Upper lobe of right lung (tissue), 1 donor: ENCODE data around the gene VCAN. TPM values are rescaled to one million over a fixed set of nuclear protein-coding genes. Genes with fewer than 3 reads are reported as not detected.

Experiments used
- ATAC-seq: fragments of 200-7000 bp; cut with Tn5 transposase; one replicate; pipeline ENCODE4 v1.9.1; 2020; ENCODE audit warnings: mild to moderate bottlenecking, moderate library complexity
- DNase-seq: peaks from one replicate; pipeline ENCODE4 v3.0.0-alpha.2; 2020
- H3K27ac ChIP-seq: fragments of 200-600 bp; one replicate; pipeline ENCODE4 v1.8.0; 2022
- H3K27me3 ChIP-seq: fragments of 200-600 bp; one replicate; pipeline ENCODE4 v1.8.0; 2022; ENCODE audit warnings: mild to moderate bottlenecking
- H3K36me3 ChIP-seq: fragments of 200-600 bp; one replicate; pipeline ENCODE4 v1.8.0; 2022
- H3K4me1 ChIP-seq: fragments of 200-600 bp; one replicate; pipeline ENCODE4 v1.8.0; 2022
- H3K4me3 ChIP-seq: fragments of 200-600 bp; one replicate; pipeline ENCODE4 v1.8.0; 2022; ENCODE audit warnings: mild to moderate bottlenecking
- H3K9me3 ChIP-seq: fragments of 200-600 bp; one replicate; pipeline ENCODE4 v1.8.0; 2022
- CTCF ChIP-seq: fragments of 200-600 bp; IDR thresholded peaks from one replicate; pipeline ENCODE4 v1.8.0; 2022; ENCODE audit warnings: antibody characterized with exemption
- intact Hi-C: fragments of 100-400 bp; cut with DNase I; formaldehyde crosslinking; loops from one replicate; pipeline ENCODE4 v1.11.0; 2022
- total RNA-seq: library from RNA; stranded (reverse); fragmentation: NEBNext Ultra II Directional; extraction: Animal tissue kit (Norgen Biotek cat#: 25700); gene quantifications from one replicate; pipeline ENCODE4 v1.2.1, GENCODE V29; 2021
- donor health status: DM: no; HTN: yes; CAD: no; lungs with severe emphysema.

Gene VCAN
- total RNA-seq, 1 donor from 2014 or later, result 90.0 TPM

- Histone ChIP-seq H3K27me3 (no peaks in the 10 kb centered on the region), H3K4me1 (no peaks in the 10 kb centered on the region), H3K27ac (no peak overlapping the region), H3K9me3 (no peaks in the 10 kb centered on the region), H3K4me3 (no peak overlapping the region), H3K36me3 (no peaks in the 10 kb centered on the region)
- no peak for TF ChIP-seq CTCF
- DNase-seq, result no peak
- intact Hi-C loops, result no loop called here
- no peak for ATAC-seq
These were observed 84.6 kb downstream of the VCAN start for GRCh38 chr5:83556190-83556589.

GRCh38 chr5:83559118-83559785 lies 87.7 kb downstream of the VCAN start:
- Histone ChIP-seq H3K4me3 (no peak overlapping the region), H3K27ac (no peak overlapping the region), H3K27me3 (no peaks in the 10 kb centered on the region), H3K4me1 (no peaks in the 10 kb centered on the region), H3K9me3 (no peaks in the 10 kb centered on the region), H3K36me3 (no peaks in the 10 kb centered on the region)
- ATAC-seq, result no peak
- TF ChIP-seq CTCF, result no peak
- no peak for DNase-seq
- intact Hi-C loops, result no loop called here

GRCh38 chr5:83562071-83562606 lies 90.6 kb downstream of the VCAN start:
- no peak for ATAC-seq
- DNase-seq, result no peak
- intact Hi-C loops, result no loop called here
- Histone ChIP-seq H3K4me1 (no peaks in the 10 kb centered on the region), H3K4me3 (no peak overlapping the region), H3K27me3 (no peaks in the 10 kb centered on the region), H3K36me3 (no peaks in the 10 kb centered on the region), H3K9me3 (no peaks in the 10 kb centered on the region), H3K27ac (no peak overlapping the region)
- TF ChIP-seq CTCF, result no peak

- TF ChIP-seq CTCF, result no peak
- intact Hi-C loops, result no loop called here
- Histone ChIP-seq H3K4me3 (no peak overlapping the region), H3K27me3 (no peaks in the 10 kb centered on the region), H3K36me3 (no peaks in the 10 kb centered on the region), H3K27ac (no peak overlapping the region), H3K4me1 (no peaks in the 10 kb centered on the region), H3K9me3 (no peaks in the 10 kb centered on the region)
- no peak for DNase-seq
- no peak for ATAC-seq
These were observed 91.4 kb downstream of the VCAN start for GRCh38 chr5:83562791-83563557.

GRCh38 chr5:83563631-83564030 lies 92.1 kb downstream of the VCAN start:
- no peak overlapping the region for H3K4me3 ChIP-seq
- no peaks in the 10 kb centered on the region for H3K4me1 ChIP-seq
- DNase-seq, result no peak
- intact Hi-C loops, result no loop called here
- ATAC-seq, result no peak
- no peak for TF ChIP-seq CTCF
- no peaks in the 10 kb centered on the region for H3K27me3 ChIP-seq
- no peaks in the 10 kb centered on the region for H3K36me3 ChIP-seq
- no peaks in the 10 kb centered on the region for H3K9me3 ChIP-seq
- no peak overlapping the region for H3K27ac ChIP-seq
